ENCODE results near the gene VPS13D.

GRCh38 chr1:12424793-12425192 lies 195.0 kb downstream of the VPS13D start:
- no peak for TF ChIP-seq CTCF (IDR thresholded peaks at IDR 0.05 in 2 of 3, conservative IDR thresholded peaks at IDR 0.05 in 1 of 3; ENCODE audit: borderline replicate concordance in 1 of 3, insufficient read depth in 1 of 3, low read depth in 2 of 3, low read length in 2 of 3)
- no peak for TF ChIP-seq POLR2AphosphoS5 (IDR thresholded peaks at IDR 0.05; ENCODE audit: low read depth, low read length)
- no peak for TF ChIP-seq SP1 (IDR thresholded peaks at IDR 0.05; ENCODE audit: low read depth)
- no peak for TF ChIP-seq RAD21 (IDR thresholded peaks at IDR 0.05; ENCODE audit: low read depth)

Measured in HCT116 (cell line).